Inflammatory macrophage (primary cell): ENCODE results near the gene BACH2.

Experiments used
- DNase-seq, 2 donors: peaks; one replicate each; pipeline ENCODE4 v3.0.0-alpha.2; 2020 to 2022

Gene BACH2

DNA sequence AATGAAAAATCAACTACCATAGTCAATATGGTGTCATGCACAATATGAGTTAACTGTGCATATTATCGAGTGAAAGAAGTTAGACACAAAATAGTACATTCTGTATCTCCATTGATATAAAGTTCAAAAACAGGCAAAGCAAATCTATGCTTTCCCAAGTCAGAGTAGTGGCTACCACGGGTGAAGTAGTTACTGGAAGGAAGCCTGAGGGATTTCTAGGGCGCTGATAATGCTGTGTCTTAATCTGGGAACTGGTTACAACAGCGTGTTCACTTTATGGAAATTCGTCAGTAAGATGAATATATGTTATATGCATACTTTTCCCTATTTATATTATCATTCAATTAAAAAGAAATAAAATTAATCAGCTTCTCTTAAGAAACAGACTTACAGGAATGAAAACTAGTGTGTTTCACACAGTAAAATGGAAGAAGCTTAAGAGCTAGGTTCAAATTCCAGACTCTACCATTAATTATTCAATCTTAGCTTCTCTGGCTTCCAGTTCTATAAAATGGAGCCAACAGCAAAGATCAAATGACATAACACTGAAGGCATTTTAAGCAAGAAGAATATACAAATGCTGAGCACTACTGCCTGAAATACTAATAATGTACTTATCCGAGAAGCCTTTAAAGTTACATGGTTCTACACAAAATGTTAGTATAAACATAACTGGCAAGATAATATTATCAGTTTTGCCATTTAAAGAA is 19.2 kb downstream of the BACH2 start:
- no peak for DNase-seq

DNA sequence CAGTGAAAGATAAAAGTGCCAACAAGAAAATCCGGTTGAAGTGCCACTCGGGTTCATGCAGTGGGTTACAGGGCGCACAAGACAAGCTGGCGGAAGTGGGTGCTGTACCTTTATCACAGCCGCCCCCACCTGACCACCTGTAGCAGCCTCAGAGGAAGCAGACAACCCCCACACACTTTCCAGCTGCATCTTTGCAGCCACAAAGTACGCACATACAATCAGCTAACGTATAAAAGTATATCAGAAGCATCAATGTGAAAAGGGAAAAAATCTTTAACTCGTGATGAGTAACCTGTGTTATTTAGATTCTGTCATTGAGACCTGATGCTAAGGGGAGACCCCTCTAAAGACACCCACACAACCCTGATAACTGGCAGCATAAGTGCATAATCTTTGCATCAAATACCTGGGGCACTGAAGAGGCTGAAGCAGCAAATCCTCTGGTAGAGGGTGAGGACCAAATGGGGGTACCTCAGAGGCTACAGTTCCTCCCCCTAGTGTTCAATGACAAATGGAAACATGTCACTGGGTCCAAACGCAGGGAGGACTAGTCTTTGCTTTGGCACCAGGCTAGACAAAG is 22.1 kb downstream of the BACH2 start:
- DNase-seq, result no peak

DNA sequence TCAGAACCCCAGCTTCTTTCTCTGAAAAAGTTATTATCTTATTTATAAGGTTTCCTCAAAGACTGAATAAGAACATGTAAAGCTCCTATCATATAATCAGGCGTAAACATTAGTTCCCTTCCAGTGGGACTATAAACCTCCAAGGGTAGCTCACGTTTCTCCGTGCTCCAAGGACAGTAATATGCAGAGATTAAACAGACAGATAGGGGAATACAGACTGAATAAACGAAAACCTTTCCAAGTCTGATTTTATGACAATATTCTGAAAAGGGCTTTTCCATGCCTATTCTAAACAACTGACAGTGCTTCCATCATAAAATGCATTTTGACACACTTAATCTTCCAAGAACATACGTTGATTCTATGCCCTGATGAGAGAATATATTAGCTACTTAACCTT is 22.8 kb downstream of the BACH2 start:
- no peak for DNase-seq

DNA sequence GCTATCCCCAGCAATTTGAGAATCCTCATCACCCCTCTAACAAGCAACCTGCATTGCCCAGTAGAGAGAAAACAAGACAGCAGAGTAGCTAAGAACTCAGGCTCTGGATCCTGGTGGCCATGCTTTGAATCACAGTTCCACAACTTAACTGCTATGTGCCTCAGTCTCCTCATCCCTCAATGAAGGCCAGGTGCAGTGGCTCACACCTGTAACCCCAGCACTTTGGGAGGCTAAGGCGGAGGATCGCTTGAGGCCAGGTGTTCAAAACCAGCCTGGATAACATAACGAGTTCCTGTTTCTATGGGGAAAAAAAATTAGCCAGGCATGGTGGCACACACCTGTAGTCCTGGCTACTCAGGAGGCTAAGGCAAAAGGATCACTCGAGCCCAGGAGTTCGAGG is 23.7 kb downstream of the BACH2 start:
- no peak for DNase-seq

DNA sequence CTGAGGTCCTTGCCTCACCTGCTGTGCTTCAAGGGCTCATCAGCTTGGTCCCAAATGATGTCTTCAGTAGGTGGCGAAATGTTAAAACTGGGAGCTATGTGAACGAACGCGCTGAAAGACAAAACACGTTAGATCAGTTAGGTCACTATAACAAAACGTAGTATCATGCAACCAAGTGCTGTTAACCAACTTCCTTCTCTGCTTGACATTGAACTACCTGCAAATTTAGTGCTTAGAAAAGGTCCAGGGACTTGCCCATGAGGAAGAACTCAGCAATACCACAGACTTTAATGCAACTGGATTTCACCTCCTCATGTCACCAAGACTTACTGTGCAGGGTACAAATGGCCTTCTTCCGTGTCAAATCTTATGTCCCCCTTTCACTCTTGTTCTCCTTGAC is 24.8 kb downstream of the BACH2 start:
- DNase-seq, result no peak

DNA sequence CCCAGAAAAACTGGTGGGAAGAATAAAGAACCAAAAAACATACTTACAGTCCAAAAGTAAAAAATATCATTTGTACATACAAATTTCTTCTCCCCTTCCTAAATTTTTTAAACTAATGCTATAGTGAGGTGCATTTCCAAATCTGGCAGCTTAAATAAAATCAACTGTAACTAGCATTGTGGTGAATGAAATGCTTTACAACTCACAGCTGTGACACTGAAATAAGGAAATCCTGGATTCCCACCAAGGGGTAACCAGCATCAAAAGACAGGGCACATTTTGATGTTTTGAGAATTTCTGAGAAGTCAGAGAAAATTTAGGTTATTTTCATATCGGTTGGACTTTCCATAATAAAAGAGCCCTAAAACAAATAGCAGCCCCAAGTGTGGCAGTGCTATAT is 27.3 kb downstream of the BACH2 start:
- no peak for DNase-seq

DNA sequence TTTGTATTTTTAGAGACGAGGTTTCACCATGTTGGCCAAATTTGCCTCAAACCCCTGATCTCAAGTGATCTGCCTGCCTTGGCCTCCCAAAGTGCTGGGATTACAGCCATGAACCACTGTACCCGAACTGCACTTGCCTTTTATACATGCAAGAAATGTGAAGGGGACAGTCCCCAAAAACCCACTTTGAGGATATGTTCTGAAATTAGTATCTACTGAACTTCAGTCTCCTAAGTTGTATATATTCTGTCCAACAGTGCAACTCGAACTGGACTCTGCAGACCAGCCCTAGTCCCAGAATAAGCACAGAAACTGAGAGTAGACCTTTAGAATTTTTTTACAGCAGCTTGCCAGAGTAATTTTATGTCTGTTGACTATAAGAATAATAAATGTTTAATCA is 28.5 kb downstream of the BACH2 start:
- DNase-seq, result no peak

DNA sequence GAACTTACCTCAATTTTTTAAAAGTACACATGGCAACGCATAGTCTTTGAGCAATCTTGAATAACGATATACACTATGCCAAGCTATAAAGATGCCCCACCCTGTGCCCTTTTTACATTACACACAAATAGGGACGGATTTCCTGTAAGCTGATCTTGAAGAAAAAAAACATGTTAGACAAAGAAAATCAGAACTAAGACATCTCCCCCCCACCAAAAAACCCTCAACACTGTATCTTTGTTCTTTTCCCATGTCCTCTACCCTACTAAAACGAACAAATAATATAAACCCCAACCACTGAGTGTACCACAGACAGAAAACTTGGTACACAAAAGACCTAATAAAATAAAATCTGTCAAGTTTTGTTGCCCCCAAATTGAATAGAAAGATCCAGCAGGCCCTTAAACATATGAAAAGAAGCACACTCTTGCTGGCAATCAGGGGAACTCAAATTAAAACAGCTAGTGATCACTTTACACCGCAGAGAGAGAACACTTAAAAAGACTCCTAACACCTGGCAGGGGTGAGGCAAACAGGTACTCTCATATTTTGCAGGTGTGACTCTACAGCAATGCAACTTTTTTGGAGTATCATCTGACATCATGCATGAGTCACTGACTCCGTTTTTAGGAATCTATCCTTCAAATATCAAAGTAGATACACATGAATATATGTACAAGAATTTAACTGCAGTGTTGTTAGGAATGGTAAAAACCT is 29.6 kb downstream of the BACH2 start:
- no peak for DNase-seq

DNA sequence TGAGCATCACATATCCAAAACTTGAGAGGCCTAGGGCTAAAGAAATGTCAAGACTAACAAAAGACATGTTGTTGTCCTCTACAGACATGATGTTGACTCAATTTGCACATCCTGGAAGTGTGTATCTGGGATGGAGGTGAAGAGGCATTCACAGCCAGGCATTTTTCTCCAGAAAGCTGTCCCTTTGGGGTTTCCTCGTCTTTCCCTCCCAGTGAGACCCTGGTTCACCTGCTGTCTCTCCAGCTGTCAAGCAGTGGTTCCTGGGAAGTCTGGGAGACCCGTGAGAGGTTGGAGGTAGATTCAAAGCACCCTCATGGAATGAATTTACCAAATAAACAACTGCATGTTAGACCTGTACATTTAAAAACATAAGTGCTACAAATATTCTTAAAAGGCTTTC is 32.1 kb downstream of the BACH2 start:
- DNase-seq, result no peak

DNA sequence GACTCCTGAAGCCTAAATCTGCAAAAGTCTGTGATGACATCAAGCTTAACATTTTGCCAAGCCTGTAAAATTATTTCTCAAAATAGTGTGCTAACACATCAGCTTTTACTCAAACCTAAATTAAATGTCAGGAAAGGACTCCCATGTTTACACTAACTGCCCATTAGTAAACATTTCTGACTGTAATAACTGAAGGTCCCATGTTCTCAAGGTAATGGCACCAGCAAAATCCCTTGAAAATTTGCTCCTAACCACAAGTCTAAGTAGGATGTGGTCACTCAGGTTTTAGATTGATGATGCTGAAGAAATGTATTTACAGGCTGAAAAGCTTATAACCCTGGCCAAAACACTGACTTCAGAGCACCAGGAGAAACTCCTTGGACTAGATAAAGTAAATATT is 33.0 kb downstream of the BACH2 start:
- DNase-seq, result no peak

DNA sequence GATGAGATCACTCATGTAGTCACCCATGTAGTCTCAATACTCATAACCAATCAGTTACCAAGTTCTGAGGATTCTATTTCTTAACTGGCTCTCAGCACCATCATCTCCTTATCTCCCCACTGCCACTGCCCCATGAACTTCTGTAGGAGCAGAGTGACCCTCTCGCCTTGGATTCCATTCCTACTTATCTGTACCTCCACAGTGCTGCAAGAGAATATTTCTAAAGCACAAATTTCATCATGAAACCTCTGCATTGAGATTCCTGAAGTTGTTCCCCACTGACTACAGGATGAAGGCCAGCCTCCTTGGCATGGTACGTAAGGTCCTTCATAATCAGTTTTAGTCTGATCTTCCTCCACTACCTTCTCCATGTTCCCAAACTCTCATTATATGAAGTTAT is 34.8 kb downstream of the BACH2 start:
- no peak for DNase-seq

DNA sequence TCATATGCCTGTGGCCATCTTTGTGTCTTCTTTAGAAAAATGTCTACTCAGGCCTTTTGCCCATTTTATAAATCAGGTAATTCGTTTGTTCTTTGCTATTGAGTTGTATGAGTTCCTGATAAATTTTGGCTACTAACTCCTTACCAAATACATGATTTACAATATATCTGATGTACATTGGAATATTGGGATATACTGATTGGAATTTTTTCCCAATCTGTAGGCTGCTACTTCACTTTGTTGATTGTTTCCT is 39.2 kb downstream of the BACH2 start:
- no peak for DNase-seq

DNA sequence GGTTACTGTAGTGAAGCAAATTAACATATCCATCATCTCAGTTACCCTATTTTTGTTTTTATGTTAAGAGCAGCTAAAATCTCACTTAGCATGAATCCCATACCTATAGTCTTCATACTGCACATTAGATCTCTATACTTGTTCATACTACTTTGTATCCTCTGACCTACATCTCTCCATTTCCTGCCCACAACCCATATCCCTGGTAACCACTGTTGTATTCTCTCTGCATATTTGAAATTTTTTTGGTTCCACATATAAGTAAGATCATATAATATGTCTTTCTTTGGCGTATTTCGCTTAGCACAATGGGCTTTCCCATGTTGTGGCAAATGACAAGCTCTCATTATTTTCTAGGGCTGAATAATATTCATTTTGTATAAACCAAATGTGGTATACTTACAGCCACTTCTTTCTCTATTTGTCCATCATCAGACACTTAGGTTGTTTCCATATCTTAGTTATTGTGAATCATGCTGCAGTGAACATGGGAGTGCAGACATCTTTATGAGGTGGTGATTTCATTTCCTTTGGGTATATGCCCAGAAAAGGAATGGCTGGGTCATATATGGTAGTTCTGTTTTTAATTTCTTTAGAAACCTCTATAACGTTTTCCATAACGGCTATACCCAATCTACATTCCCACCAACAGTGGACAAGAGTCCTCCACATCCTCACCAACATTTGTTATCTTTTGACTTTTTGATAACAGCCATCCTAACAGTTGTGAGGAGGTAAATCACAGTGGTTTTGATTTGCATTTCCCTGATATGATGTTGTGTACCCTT is 39.8 kb downstream of the BACH2 start:
- DNase-seq, result no peak

DNA sequence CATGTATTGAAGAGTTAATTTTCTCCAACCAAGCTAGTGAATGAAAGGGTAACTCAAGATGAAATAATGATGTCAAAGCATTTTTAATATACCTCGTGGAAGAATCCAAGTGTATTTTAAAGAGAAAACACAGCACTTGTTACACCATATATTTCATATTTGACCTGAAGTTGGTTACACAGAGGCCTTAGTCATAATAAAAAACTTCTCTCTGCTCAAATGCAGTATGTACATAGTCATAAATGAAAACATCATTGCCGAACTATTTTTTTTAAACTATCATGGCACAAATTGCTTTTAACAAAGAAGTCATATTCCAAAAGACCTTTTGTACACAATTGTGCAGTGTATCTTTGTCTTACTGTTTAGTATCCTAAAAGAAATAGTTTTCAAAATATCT is 43.0 kb downstream of the BACH2 start:
- no peak for DNase-seq

DNA sequence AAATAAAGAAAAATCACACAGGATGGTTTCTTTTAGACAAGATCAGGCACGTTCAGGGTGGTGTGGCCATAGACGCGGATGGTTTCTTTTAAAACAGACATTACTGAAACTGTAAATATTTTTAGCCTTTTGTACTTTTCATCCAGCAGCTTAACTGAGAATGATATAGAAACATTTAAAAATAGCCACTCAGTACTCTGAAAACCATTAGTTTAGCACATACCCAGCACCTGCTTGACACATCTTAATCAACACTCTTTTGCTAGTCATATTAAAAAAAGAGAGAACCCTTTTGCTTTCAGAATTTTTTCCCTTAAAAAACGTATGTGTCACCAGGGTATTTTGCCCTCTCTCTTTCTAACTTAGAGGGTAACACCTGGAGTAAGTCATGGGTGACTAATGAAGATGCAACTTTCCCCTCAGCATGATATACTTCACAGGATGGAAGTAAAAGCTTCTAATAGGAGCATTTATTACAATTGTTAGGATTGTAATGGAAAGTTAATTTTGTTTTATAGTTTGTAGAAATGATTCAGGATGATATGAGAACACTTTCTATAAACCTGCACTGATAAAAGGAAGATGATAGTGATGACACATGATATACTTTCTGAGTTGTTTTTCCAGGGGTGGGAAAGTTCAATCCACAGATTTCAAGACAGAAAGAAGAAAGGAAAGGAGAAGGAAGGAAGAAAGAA is 45.2 kb downstream of the BACH2 start:
- no peak for DNase-seq

DNA sequence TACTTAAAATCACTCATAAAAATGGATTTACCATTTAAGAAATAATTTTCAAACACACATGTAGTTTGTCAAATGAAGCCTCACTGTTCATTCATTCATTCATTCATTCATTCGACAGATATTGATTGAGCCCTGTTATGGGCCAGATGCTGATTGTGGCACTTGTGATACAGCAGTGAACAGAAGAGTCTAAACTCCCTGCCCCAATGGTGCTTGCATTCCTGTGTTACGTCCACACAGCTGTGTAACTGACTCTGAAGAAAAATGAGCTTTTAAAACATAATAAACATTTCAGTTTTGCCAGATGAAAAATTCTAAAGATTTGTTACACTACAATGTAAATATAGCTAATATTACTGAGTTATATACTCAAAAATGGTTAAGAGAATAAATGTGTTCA is 46.2 kb downstream of the BACH2 start:
- no peak for DNase-seq

DNA sequence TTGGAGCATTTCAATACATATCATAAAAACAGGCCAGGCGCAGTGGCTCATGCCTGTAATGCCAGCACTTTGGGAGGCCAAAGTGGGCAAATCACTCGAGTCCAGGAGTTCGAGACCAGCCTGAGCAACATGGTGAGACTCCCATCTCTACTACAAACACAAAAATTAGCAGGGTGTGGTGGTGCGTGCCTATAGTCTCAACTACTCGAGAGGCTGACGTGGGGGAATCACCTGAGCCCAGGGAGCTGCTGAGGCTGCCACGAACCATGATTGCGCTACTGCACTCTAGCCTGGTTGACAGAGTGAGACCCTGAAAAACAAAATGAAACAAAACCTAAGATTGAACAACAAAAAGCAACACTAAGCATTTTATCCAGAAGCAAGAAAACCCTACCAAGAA is 47.2 kb downstream of the BACH2 start:
- DNase-seq, result no peak

DNA sequence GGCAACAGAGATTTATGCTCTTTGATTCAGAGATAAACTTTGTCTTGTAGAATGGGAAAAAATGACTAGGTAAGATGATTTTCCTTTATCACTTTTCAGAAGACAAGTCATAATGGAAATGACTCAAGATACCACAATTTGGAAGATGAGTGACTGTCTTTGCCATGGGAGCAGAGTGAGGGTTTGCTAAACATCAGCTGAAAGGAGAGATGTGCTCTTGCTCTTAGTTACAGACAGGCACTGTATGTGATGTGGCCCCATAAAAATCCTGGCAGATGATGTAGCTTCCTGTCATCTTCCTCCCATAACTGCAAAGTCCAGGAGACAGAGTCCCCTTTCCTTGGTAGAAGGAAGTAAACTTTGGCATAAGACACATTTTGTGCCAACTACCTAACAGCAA is 47.6 kb downstream of the BACH2 start:
- DNase-seq, result no peak

DNA sequence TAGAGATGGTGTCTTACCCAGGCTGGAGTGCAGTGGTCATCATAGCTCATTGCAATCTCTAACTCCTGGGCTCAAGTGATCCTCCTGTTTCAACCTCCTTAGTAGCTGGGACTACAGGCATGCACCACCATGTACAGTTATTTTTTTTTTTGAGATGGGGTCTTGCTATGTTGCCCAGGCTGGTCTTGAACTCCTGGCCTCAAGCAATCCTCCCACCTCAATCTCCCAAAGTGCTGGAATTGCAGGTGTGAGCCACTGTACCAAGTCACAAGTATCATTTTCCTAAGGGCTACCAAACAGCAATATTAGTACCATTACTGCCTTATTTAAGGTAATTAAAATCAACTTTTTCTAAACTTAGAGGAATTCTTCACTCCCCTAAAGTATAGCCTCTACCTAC is 49.4 kb downstream of the BACH2 start:
- DNase-seq, result no peak

DNA sequence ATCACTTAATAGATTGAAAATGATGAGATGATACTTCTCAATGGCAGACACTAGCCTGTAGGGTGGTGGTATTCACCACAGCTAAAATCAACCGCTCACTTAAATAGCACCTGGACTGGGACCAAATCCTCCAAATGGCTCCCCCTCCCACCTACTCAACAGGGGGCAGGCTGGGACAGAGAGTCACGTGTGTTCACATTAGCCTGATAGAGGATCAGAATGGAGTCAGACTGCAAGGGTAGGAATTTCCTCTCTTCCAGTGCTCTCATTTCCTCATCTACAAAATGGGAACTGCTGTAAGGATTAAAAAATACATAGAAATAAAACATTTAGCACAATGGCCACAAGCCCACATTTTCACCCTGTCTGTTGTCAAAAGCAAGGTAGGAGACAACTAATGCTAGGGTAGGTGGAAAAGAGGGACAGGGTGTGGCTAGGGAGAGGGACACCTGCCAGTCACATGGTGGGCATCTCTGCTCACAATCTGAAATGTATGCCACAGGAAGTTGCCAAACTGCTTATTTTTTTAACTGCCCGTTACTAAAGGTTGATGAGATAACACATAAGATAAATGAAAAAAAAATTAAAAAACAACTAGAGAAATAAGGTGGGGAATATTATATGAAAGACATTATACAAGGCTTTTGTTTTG is 55.3 kb downstream of the BACH2 start:
- DNase-seq, result peak in 1 of 2 donors; percentile 15

DNA sequence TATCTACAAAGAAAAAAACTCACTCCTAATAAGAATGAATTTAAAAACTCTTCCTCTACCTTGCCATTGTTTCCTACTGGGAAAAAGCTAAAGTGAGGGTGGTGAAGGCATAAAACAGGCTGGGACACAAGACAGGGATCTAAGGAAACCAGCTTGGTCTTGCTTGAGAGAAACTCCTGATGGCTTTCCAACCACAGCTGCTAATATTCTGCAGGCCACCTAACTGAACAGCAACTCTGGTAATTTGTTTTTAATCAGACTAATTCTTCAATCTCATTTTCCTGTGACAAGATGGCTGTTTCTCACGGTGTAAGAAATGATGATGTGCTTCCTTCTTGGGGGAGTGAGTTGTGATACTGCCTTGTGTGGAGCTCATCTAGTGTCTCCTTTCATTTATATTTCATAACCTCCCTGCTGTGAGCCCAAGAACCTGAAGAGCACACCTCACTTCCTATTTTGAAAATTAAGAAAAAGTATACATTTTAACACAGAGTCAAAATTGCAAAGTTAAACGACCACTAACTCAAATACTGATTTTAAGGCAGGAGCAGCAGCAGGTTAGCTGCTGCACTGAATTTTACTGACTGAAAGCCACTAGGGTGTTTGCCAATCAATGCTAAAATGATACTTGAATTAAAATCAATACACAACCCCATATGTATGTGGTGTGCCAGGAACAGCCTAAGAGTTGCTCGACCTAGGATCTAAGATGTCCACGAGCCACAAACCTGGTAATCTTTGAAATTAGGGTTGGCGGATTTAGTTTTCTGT is 58.0 kb downstream of the BACH2 start:
- DNase-seq, result no peak
